Trophoblast cell (in vitro differentiated cells and primary cell): ENCODE results near the gene ALAS1.

ENCODE experiments used
- DNase-seq, 2 donors: peaks; one replicate each; pipeline ENCODE4 v3.0.0-alpha.2; 2016
- H2AFZ ChIP-seq: 2 replicates; pipeline ENCODE4 v1.6.1; 2013; ENCODE audit warnings: low read length, moderate library complexity, mild to moderate bottlenecking; ENCODE audit not compliant: insufficient read depth, poor library complexity
- H2AK5ac ChIP-seq: 2 replicates; pipeline ENCODE4 v1.6.1; 2013; ENCODE audit warnings: mild to moderate bottlenecking, low read length
- H2BK120ac ChIP-seq: 2 replicates; pipeline ENCODE4 v1.6.1; 2013; ENCODE audit warnings: low read length, mild to moderate bottlenecking, moderate library complexity; ENCODE audit not compliant: insufficient read depth, poor library complexity
- H2BK12ac ChIP-seq: 2 replicates; pipeline ENCODE4 v1.6.1; 2013; ENCODE audit warnings: mild to moderate bottlenecking, low read length, moderate library complexity
- H2BK5ac ChIP-seq: 2 replicates; pipeline ENCODE4 v1.6.1; 2013; ENCODE audit warnings: low read length, low read depth, moderate library complexity, mild to moderate bottlenecking; ENCODE audit not compliant: poor library complexity
- H3K14ac ChIP-seq: 2 replicates; pipeline ENCODE4 v1.6.1; 2013; ENCODE audit warnings: mild to moderate bottlenecking, low read length
- H3K18ac ChIP-seq: 2 replicates; pipeline ENCODE4 v1.6.1; 2013; ENCODE audit warnings: mild to moderate bottlenecking, low read length
- H3K23ac ChIP-seq: 2 replicates; pipeline ENCODE4 v1.6.1; 2013; ENCODE audit warnings: low read length
- H3K27ac ChIP-seq: 2 replicates; pipeline ENCODE4 v1.5.1; 2013; ENCODE audit warnings: low read depth, mild to moderate bottlenecking, inconsistent platforms, low read length, moderate library complexity
- H3K27me3 ChIP-seq: 2 replicates; pipeline ENCODE4 v1.6.1; 2013; ENCODE audit warnings: inconsistent platforms, mild to moderate bottlenecking, low read length, moderate library complexity; ENCODE audit not compliant: insufficient read depth
- H3K36me3 ChIP-seq, 2 experiments: 1 replicate in 1 of 2; 2 replicates in 1 of 2; pipeline ENCODE4 v1.6.1; 2013; ENCODE audit warnings: low read length in 2 of 2, mild to moderate bottlenecking in 2 of 2, moderate library complexity in 1 of 2; ENCODE audit not compliant: insufficient read depth in 2 of 2, control insufficient read depth in 1 of 2
- H3K4ac ChIP-seq: 2 replicates; pipeline ENCODE4 v1.6.1; 2013; ENCODE audit warnings: low read depth, mild to moderate bottlenecking, low read length, moderate library complexity
- H3K4me1 ChIP-seq, 2 experiments: 1 replicate in 1 of 2; 2 replicates in 1 of 2; pipeline ENCODE4 v1.6.1; 2013; ENCODE audit warnings: low read length in 2 of 2, mild to moderate bottlenecking in 2 of 2, moderate library complexity in 1 of 2; ENCODE audit not compliant: insufficient read depth in 2 of 2, control insufficient read depth in 1 of 2
- H3K4me2 ChIP-seq: 2 replicates; pipeline ENCODE4 v1.6.1; 2013; ENCODE audit warnings: inconsistent platforms, mild to moderate bottlenecking, low read length, moderate library complexity
- H3K4me3 ChIP-seq: 2 replicates; pipeline ENCODE4 v1.5.1; 2013; ENCODE audit warnings: mild to moderate bottlenecking, low read depth, low read length, inconsistent platforms
- H3K79me1 ChIP-seq: one replicate; pipeline ENCODE4 v1.6.1; 2013; ENCODE audit warnings: low read length
- H3K79me2 ChIP-seq: 2 replicates; pipeline ENCODE4 v1.6.1; 2013; ENCODE audit warnings: low read length, mild to moderate bottlenecking; ENCODE audit not compliant: control insufficient read depth, insufficient read depth, poor library complexity
- H3K9ac ChIP-seq: 2 replicates; pipeline ENCODE4 v1.6.1; 2013; ENCODE audit warnings: mild to moderate bottlenecking, low read length
- H3K9me3 ChIP-seq: 2 replicates; pipeline ENCODE4 v1.6.1; 2013; ENCODE audit warnings: low read depth, mild to moderate bottlenecking, control low read depth, inconsistent platforms, low read length; ENCODE audit not compliant: insufficient read depth
- H4K12ac ChIP-seq: 2 replicates; pipeline ENCODE4 v1.6.1; 2013; ENCODE audit warnings: low read depth, mild to moderate bottlenecking, low read length, moderate library complexity
- H4K8ac ChIP-seq: 2 replicates; pipeline ENCODE4 v1.6.1; 2013; ENCODE audit warnings: low read depth, mild to moderate bottlenecking, low read length, moderate library complexity
- H4K91ac ChIP-seq: one replicate; pipeline ENCODE4 v1.6.1; 2013; ENCODE audit warnings: low read depth, mild to moderate bottlenecking, low read length, moderate library complexity
- WGBS: extraction: QIAGEN DNeasy Blood & Tissue Kit; methylation state at CpG from one replicate; pipeline ENCODE4 v1.1.7; 2013; ENCODE audit warnings: missing lambda C conversion rate; ENCODE audit not compliant: insufficient read length, insufficient coverage; ENCODE audit errors: extremely low coverage; 5-methylcytosine and 5-hydroxymethylcytosine counted together

Gene ALAS1

DNA sequence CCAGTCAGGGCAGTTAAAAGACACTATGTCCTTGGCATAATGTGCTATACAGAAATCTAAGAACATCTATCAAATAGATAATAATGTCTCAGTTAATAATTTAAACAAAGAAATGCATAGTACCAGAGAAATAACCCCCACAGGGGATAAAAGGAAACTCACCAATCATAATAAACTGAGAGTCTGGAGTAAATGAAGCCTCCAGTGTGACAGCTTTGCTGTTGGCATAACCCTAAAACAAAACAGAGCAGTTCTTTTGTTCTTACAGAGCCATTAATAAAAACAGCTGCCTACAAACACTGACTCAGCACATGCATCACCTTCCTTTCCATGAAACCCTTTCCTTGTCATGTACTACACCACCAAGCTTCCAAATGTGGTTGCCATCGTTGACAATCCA is 61.1 kb downstream of the ALAS1 start:
- Histone ChIP-seq H3K36me3 (peaks cover 41 to 81% of the 10 kb centered on the region in 2 experiments), H3K14ac (no peak overlapping the region), H3K79me2 (peaks cover 2% of the 10 kb centered on the region), H3K4me1 (no peaks in the 10 kb centered on the region), H2AK5ac (no peak overlapping the region), H3K27ac (no peak overlapping the region), H3K9me3 (no peaks in the 10 kb centered on the region), H4K91ac (no peak overlapping the region), H4K12ac (no peak overlapping the region), H3K23ac (no peak overlapping the region), H2BK12ac (no peak overlapping the region), H2BK5ac (no peak overlapping the region), H3K4ac (no peak overlapping the region), H3K27me3 (no peaks in the 10 kb centered on the region), H2AFZ (no peak overlapping the region), H4K8ac (no peak overlapping the region), H3K4me3 (no peak overlapping the region), H2BK120ac (no peak overlapping the region), H3K18ac (no peak overlapping the region), H3K9ac (no peak overlapping the region), H3K79me1 (no peaks in the 10 kb centered on the region), H3K4me2 (no peak overlapping the region)
- WGBS: no CpG with 5 or more reads among the region's 1 CpG
- no peak for DNase-seq

- no CpG with 5 or more reads among the region's 4 CpGs for WGBS
- Histone ChIP-seq H4K91ac (no peak overlapping the region), H3K79me2 (peaks cover 2% of the 10 kb centered on the region), H3K79me1 (no peaks in the 10 kb centered on the region), H3K23ac (no peak overlapping the region), H2BK12ac (no peak overlapping the region), H3K14ac (no peak overlapping the region), H4K8ac (no peak overlapping the region), H3K27ac (no peak overlapping the region), H2AK5ac (no peak overlapping the region), H2BK120ac (no peak overlapping the region), H3K4me3 (no peak overlapping the region), H2BK5ac (no peak overlapping the region), H3K18ac (no peak overlapping the region), H4K12ac (no peak overlapping the region), H3K27me3 (no peaks in the 10 kb centered on the region), H3K9ac (no peak overlapping the region), H3K9me3 (no peaks in the 10 kb centered on the region), H3K4me1 (no peaks in the 10 kb centered on the region), H3K36me3 (peaks cover 39 to 81% of the 10 kb centered on the region in 2 experiments), H3K4me2 (no peak overlapping the region), H2AFZ (no peak overlapping the region), H3K4ac (no peak overlapping the region)
- no peak for DNase-seq
Observed at GRCh38 chr3:52259448-52259847, 61.5 kb downstream of the ALAS1 start.

GRCh38 chr3:52262447-52262846 is 64.5 kb downstream of the ALAS1 start:
- Histone ChIP-seq H2AFZ (no peak overlapping the region), H3K79me2 (peaks cover 2% of the 10 kb centered on the region), H4K8ac (no peak overlapping the region), H3K27ac (no peak overlapping the region), H4K91ac (no peak overlapping the region), H3K4me2 (no peak overlapping the region), H3K14ac (no peak overlapping the region), H3K4me1 (peaks cover 4 to 8% of the 10 kb centered on the region in 2 experiments), H2BK12ac (no peak overlapping the region), H3K23ac (no peak overlapping the region), H3K9ac (no peak overlapping the region), H2BK5ac (no peak overlapping the region), H2BK120ac (no peak overlapping the region), H3K18ac (no peak overlapping the region), H3K36me3 (peaks cover 28 to 64% of the 10 kb centered on the region in 2 experiments), H3K4me3 (no peak overlapping the region), H3K79me1 (no peaks in the 10 kb centered on the region), H2AK5ac (no peak overlapping the region), H3K9me3 (no peaks in the 10 kb centered on the region), H3K27me3 (no peaks in the 10 kb centered on the region), H3K4ac (no peak overlapping the region), H4K12ac (no peak overlapping the region)
- DNase-seq: no peak
